ENCODE measurements around the gene SP1.
"Not testable (repeated sequence)": the region's sequence is repeated elsewhere in the genome, so short reads cannot be mapped to it uniquely, and the experiment has no call there.

SP1 gene

GRCh38 chr12:53352331-53353256 lies 27.4 kb upstream of the SP1 start:
- peak; percentile 90 for DNase-seq
- in situ Hi-C loops (cut with HindIII; ENCODE audit: low pct_ligation_motif_present, low pct_unique_long_range_greater_than_20kb, low sequenced_read_pairs): no loop called here

DNA sequence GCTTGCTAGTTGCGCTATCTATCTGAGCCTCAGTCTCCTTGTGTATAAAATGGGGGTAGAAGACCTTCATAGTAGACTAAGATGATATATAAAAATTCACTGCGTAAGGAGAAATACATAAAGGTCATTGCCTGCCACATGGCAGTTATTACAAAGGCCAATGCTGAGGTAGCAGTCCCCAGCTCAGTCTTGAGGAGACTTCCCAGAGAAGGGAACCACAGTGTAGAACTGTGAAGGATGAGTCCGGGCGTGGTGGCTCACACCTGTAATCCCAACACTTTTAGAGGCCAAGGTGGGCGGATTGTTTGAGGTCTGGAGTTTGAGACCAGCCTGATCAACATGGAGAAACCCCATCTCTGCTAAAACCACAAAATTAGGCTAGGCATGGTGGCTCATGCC lies 26.7 kb upstream of the SP1 start:
- in situ Hi-C loops (cut with HindIII; ENCODE audit: low pct_ligation_motif_present, low pct_unique_long_range_greater_than_20kb, low sequenced_read_pairs): no loop called here
- DNase-seq: no peak

DNA sequence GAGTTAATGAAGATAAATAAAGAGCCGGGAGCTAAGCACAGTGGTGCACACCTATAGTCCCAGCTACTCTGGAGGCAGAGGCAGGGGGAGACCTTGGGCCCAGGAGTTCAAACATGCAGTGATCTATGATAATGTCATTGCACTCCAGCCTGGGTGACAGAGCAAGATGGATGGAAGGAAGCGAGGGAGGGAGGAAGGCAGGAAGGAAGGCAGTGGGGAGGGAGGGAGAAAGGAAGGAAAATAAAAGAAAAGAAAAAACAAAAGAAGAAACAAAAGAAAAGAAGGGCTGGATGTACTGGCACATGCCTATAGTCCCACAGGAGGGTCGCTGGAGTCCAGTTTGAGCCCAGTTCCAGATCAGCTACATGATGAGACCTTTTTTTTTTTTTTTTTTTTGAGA lies 24.9 kb upstream of the SP1 start:
- in situ Hi-C loops (cut with HindIII; ENCODE audit: low pct_ligation_motif_present, low pct_unique_long_range_greater_than_20kb, low sequenced_read_pairs): no loop called here
- no peak for DNase-seq

GRCh38 chr12:53358836-53359419 lies 21.0 kb upstream of the SP1 start:
- no peak for DNase-seq
- in situ Hi-C loops (cut with HindIII; ENCODE audit: low pct_ligation_motif_present, low pct_unique_long_range_greater_than_20kb, low sequenced_read_pairs): no loop called here

DNA sequence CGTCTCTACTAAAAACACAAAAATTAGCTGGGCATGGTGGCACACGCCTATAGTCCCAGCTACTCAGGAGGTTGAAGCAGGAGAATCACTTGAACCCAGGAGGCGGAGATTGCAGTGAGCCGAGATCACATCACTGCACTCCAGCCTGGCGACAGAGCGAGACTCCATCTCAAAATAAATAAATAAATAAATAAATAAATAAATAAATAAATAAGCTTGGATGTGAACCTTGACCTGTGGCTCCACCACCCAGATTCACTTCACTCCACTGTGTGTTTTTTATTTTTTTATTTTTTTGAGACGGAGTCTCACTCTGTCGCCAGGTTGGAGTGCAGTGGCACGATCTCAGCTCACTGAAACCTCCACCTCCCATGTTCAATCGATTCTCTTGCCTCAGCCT lies 18.3 kb upstream of the SP1 start:
- in situ Hi-C loops (cut with HindIII; ENCODE audit: low pct_ligation_motif_present, low pct_unique_long_range_greater_than_20kb, low sequenced_read_pairs): not testable (repeated sequence)

DNA sequence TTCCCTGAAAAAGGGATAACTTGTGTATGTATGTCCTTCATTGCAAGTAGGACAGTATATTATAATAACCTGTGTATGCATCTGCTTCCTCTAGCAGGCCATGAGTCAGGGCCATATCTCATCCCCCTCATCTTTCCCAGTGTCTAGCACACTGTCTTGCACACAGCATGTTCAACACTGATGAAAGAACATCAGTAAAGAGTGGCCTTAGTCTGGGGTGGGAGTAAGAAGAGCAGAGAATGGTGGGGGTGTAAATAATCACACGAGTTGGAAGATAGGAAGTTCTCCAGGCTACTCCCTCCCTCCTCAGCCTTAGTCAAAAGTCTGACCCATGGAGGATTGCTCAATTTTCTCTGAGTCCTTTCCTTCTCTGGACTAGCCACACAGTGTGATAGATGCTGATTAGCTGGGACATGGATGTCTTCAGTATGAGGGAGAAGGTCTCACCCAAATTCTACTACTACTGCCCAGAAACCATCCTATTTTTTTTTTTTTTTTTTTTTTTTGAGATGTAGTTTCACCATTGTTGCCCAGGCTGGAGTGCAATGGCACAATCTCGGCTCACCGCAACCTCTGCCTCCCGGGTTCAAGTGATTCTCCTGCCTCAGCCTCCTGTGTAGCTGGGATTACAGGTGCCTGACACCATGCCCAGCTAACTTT lies 14.6 kb upstream of the SP1 start:
- in situ Hi-C loops (cut with HindIII; ENCODE audit: low pct_ligation_motif_present, low pct_unique_long_range_greater_than_20kb, low sequenced_read_pairs): no loop called here
- DNase-seq: no peak

More for the DNA sequence above, 18.3 kb upstream of the SP1 start:
- not testable (repeated sequence) for DNase-seq

GRCh38 chr12:53373554-53374133 lies 6.3 kb upstream of the SP1 start:
- in situ Hi-C loops (cut with HindIII; ENCODE audit: low pct_ligation_motif_present, low pct_unique_long_range_greater_than_20kb, low sequenced_read_pairs); DNase-seq: not testable (repeated sequence)

DNA sequence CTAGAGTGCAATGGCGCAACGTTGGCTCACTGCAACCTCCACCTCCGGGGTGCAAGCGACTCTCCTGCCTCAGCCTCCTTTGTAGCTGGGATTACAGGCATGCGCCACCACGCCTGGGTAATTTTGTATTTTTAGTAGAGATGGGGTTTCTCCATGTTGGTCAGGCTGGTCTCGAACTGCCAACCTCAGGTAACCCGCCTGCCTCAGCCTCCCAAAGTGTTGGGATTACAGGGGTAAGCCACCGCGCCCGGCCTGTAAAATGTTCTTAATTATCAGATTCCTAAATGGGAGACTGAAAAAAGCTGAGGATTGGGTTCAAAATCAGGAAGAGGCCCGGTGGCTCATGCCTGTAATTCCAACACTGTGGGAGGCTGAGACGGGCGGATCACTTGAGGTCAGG lies 5.7 kb upstream of the SP1 start:
- in situ Hi-C loops (cut with HindIII; ENCODE audit: low pct_ligation_motif_present, low pct_unique_long_range_greater_than_20kb, low sequenced_read_pairs); DNase-seq: not testable (repeated sequence)

GRCh38 chr12:53376747-53377146 lies 3.2 kb upstream of the SP1 start:
- DNase-seq: no peak
- in situ Hi-C loops (cut with HindIII; ENCODE audit: low pct_ligation_motif_present, low pct_unique_long_range_greater_than_20kb, low sequenced_read_pairs): no loop called here

GRCh38 chr12:53378222-53378621 lies 1.8 kb upstream of the SP1 start:
- in situ Hi-C loops (cut with HindIII; ENCODE audit: low pct_ligation_motif_present, low pct_unique_long_range_greater_than_20kb, low sequenced_read_pairs): no loop called here
- DNase-seq: no peak

- peak; percentile 25 for DNase-seq
- in situ Hi-C loops (cut with HindIII; ENCODE audit: low pct_ligation_motif_present, low pct_unique_long_range_greater_than_20kb, low sequenced_read_pairs): no loop called here
Observed at GRCh38 chr12:53378724-53379388, 1.1 kb upstream of the SP1 start.

DNA sequence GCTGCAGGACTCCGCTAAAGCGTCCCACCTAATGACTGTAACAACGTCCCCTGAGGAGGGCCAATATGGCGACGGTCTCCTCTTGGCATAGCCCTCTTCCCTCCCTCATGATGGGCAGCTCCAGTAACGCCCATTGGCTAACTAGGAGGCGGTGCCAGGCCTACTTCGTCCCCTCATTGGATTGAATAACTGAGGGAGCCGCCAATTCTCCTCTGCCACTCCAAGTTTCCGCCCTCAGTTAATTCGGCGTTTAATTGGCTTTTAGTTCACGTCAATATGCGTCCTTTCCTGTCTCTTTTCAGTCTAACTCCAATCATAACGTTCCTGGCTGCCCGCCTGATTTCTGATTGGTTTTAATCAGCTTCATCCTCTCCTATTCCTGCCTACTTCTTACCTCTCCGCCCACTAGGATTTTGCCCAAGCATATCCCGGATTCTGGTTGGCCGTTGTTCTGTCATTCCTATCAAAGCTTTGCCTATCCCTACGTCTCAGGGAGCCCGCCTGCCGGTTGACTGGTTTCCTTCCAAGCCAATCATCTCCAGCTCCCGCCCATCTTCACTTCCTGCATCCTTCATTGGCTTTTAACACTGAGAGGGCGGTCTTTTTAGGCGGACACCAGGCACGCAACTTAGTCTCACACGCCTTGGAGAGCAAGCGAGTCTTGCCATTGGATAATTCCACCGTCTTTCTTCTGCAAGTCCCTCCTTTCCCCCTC lies 430 bp upstream of the SP1 start:
- peak; percentile 100 for DNase-seq
- in situ Hi-C loops (cut with HindIII; ENCODE audit: low pct_ligation_motif_present, low pct_unique_long_range_greater_than_20kb, low sequenced_read_pairs): no loop called here

- in situ Hi-C loops (cut with HindIII; ENCODE audit: low pct_ligation_motif_present, low pct_unique_long_range_greater_than_20kb, low sequenced_read_pairs): no loop called here
- DNase-seq: peak; percentile 50
Observed at GRCh38 chr12:53380794-53381730, 1.1 kb downstream of the SP1 start.

GRCh38 chr12:53381731-53382630 lies 2.0 kb downstream of the SP1 start:
- DNase-seq: peak; percentile 98
- in situ Hi-C loops (cut with HindIII; ENCODE audit: low pct_ligation_motif_present, low pct_unique_long_range_greater_than_20kb, low sequenced_read_pairs): no loop called here

GRCh38 chr12:53383258-53383657 lies 3.3 kb downstream of the SP1 start:
- no peak for DNase-seq
- in situ Hi-C loops (cut with HindIII; ENCODE audit: low pct_ligation_motif_present, low pct_unique_long_range_greater_than_20kb, low sequenced_read_pairs): no loop called here

DNA sequence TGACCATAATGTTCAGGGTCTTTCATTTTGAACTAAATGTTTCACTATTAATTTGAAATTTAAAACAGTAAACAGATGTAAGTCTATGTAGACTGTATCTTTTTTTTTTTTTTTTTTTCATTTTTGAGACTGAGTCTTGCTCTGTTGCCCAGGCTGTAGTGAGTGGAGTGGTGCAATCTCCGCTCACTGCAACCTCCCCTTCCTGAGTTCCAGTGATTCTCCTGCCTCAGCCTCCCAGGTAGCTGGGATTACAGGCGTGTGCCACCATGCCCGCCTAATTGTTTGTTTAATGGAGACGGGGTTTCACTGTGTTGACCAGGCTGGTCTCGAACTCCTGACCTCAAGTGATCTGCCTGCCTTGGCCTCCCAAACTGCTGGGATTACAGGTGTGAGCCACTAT lies 6.4 kb downstream of the SP1 start:
- in situ Hi-C loops (cut with HindIII; ENCODE audit: low pct_ligation_motif_present, low pct_unique_long_range_greater_than_20kb, low sequenced_read_pairs); DNase-seq: not testable (repeated sequence)

Measured in ACHN (cell line).